HG03460 (cell line): ENCODE results near the gene ANAPC1.
"Not testable (repeated sequence)": the region's sequence is repeated elsewhere in the genome, so short reads cannot be mapped to it uniquely, and the experiment has no call there.

Experiments
- ATAC-seq: cut with Tn5 transposase; IDR thresholded peaks from one replicate; pipeline ENCODE4 v1.9.1; 2021; ENCODE audit not compliant: unreplicated experiment

ANAPC1 gene

GRCh38 chr2:111905990-111906735 is 22.2 kb upstream of the ANAPC1 start:
- peak; percentile 73 for ATAC-seq

- ATAC-seq: not testable (repeated sequence)
These were observed 21.5 kb upstream of the ANAPC1 start for GRCh38 chr2:111905475-111905869.

GRCh38 chr2:111904726-111905474 is 20.9 kb upstream of the ANAPC1 start:
- no peak for ATAC-seq

GRCh38 chr2:111903930-111904439 is 20.0 kb upstream of the ANAPC1 start:
- ATAC-seq: no peak

GRCh38 chr2:111903516-111903915 is 19.5 kb upstream of the ANAPC1 start:
- no peak for ATAC-seq

- ATAC-seq: no peak
These were observed 16.9 kb upstream of the ANAPC1 start for GRCh38 chr2:111900859-111901258.

- no peak for ATAC-seq
These were observed 14.9 kb upstream of the ANAPC1 start for GRCh38 chr2:111898703-111899514.

- ATAC-seq: no peak
These were observed 14.1 kb upstream of the ANAPC1 start, which contains the start of gene MERTK for GRCh38 chr2:111897924-111898702. Gene MERTK (plus strand): TSS chr2:111898607. CDS start chr2:111898736, 129 bp downstream.

- no peak for ATAC-seq
These were observed 13.6 kb upstream of the ANAPC1 start for GRCh38 chr2:111897630-111897923.

GRCh38 chr2:111896576-111896975 is 12.6 kb upstream of the ANAPC1 start:
- no peak for ATAC-seq

GRCh38 chr2:111896024-111896423 is 12.0 kb upstream of the ANAPC1 start:
- no peak for ATAC-seq

- ATAC-seq: no peak
These were observed 585 bp upstream of the ANAPC1 start for GRCh38 chr2:111884592-111884964.

- not testable (repeated sequence) for ATAC-seq
These were observed 11.2 kb downstream of the ANAPC1 start for GRCh38 chr2:111872806-111873205.

GRCh38 chr2:111865124-111865523 is 18.9 kb downstream of the ANAPC1 start:
- not testable (repeated sequence) for ATAC-seq

- not testable (repeated sequence) for ATAC-seq
These were observed 24.0 kb downstream of the ANAPC1 start for GRCh38 chr2:111860005-111860404.

GRCh38 chr2:111852544-111852943 is 31.4 kb downstream of the ANAPC1 start:
- not testable (repeated sequence) for ATAC-seq

GRCh38 chr2:111850646-111851045 is 33.3 kb downstream of the ANAPC1 start:
- not testable (repeated sequence) for ATAC-seq

GRCh38 chr2:111839625-111840282 is 44.2 kb downstream of the ANAPC1 start:
- not testable (repeated sequence) for ATAC-seq

- not testable (repeated sequence) for ATAC-seq
These were observed 45.0 kb downstream of the ANAPC1 start for GRCh38 chr2:111838992-111839391.

GRCh38 chr2:111834221-111834620 is 49.8 kb downstream of the ANAPC1 start:
- ATAC-seq: not testable (repeated sequence)
